Measurements from ENCODE around the gene PIK3C3. TPM values are rescaled to one million over a fixed set of nuclear protein-coding genes. Genes with fewer than 3 reads are reported as not detected.

Gene PIK3C3
- total RNA-seq, 4 donors from 2014 or later, result 61.3 to 77.4 (median 72.5) TPM

GRCh38 chr18:42113529-42114191 is 158.6 kb downstream of the PIK3C3 start:
- no peak for DNase-seq
- intact Hi-C loops (cut with DNase I), result no loop called here
- Histone ChIP-seq H3K27me3 (no peaks in the 10 kb centered on the region), H3K4me1 (peaks cover 0 to 6% of the 10 kb centered on the region in 2 donors), H3K9me3 (no peaks in the 10 kb centered on the region), H3K36me3 (no peaks in the 10 kb centered on the region), H3K4me3 (replicated peaks in 1 of 3) (no peak overlapping the region), H3K27ac (peak overlapping the region in 1 of 3 donors; percentile 25)
- TF ChIP-seq CTCF (IDR thresholded peaks at IDR 0.05), result no peak
- TF ChIP-seq POLR2A (IDR thresholded peaks at IDR 0.05), result no peak
- 72 to 73% methylated on average over 5 of the region's 5 CpGs for WGBS, 2 donors

GRCh38 chr18:42114310-42114943 is 159.4 kb downstream of the PIK3C3 start:
- WGBS, 2 donors, result 19 to 25% methylated on average over 7 of the region's 7 CpGs
- no peaks in the 10 kb centered on the region for H3K27me3 ChIP-seq
- DNase-seq, result peak; percentile 64 to 76
- no peaks in the 10 kb centered on the region for H3K9me3 ChIP-seq
- peaks cover 0 to 6% of the 10 kb centered on the region in 2 donors for H3K4me1 ChIP-seq
- H3K4me3 ChIP-seq (replicated peaks in 1 of 3), result no peak overlapping the region
- intact Hi-C loops (cut with DNase I), result no loop called here
- TF ChIP-seq CTCF (IDR thresholded peaks at IDR 0.05), result peak; percentile 74 to 98 (median 88)
- no peak for TF ChIP-seq POLR2A (IDR thresholded peaks at IDR 0.05)
- no peaks in the 10 kb centered on the region for H3K36me3 ChIP-seq
- H3K27ac ChIP-seq, result no peak overlapping the region

DNA sequence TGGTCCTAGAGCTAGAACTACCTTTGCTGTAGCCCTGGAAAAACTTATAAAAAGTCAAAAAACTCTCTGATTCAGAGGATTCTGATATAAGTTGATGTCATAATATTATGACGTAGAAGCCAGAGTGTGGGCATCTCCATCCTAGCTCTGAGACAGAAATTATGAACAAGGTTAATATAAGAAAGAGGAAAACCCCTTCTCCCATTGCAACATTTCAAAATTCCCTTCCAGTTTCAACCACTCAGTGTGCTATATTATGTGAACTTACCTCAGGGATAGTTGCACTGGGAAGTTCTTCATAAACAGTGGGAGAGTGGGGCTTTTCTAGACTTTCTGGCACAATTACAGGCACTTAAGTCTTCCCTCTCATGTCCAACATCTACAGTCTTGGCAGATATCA is 171.6 kb downstream of the PIK3C3 start:
- WGBS, 2 donors, result 95 to 97% methylated on average over 1 of the region's 1 CpG
- no peaks in the 10 kb centered on the region for H3K9me3 ChIP-seq
- DNase-seq, result no peak
- H3K4me1 ChIP-seq, result no peaks in the 10 kb centered on the region
- H3K27ac ChIP-seq, result no peak overlapping the region
- TF ChIP-seq POLR2A (IDR thresholded peaks at IDR 0.05) (no peak), CTCF (IDR thresholded peaks at IDR 0.05) (no peak)
- H3K36me3 ChIP-seq, result no peaks in the 10 kb centered on the region
- intact Hi-C loops (cut with DNase I), result no loop called here
- H3K4me3 ChIP-seq (replicated peaks in 1 of 3), result no peak overlapping the region
- no peaks in the 10 kb centered on the region for H3K27me3 ChIP-seq

DNA sequence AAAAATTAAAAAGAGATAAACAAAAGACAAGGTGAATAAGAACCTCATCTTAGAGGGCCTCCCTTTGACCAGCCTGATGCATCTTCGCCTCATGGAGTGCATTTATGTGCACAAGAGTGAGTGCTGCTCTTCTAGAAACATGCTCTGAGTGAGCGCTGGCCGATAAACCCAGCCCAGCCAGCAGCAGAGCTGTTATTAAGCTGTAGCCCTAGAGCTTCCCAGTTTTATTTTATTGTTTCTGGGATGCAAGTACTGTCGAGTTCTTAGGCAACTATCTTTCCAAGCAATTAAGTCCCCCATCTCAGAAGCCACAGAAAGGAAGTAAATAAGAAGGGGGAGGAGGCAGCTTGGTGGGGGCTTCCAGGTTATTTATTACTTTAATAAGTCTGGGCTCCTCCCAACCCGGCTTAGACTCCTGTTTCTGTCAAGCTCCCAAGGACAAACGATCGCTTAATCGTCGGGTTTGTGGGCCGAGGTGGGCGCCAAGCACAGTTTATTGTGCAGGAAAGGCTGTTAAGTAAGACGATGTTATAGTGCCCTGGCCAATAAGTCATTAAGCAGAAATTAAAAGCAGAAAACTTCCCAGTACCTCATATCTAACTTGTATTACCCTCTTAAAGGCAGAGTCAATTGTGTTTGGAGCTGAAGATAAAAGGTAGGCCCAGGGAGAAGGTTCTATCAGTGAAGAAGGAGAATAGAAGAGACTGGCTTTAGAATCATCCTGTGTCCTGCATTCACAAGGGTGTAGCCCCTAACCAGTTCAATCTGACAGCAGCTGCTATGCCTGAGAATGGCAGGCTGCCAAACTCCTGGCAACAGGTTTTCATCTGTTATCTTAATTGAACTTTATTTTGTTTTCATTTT is 176.3 kb downstream of the PIK3C3 start:
- no peaks in the 10 kb centered on the region for H3K27me3 ChIP-seq
- intact Hi-C loops (cut with DNase I), result no loop called here
- no peaks in the 10 kb centered on the region for H3K4me1 ChIP-seq
- no peaks in the 10 kb centered on the region for H3K9me3 ChIP-seq
- DNase-seq, result peak; percentile 38 to 64
- WGBS, 2 donors, result 78 to 79% methylated on average over 12 of the region's 12 CpGs
- H3K27ac ChIP-seq, result no peak overlapping the region
- H3K4me3 ChIP-seq (replicated peaks in 1 of 3), result no peak overlapping the region
- H3K36me3 ChIP-seq, result no peaks in the 10 kb centered on the region
- TF ChIP-seq POLR2A (IDR thresholded peaks at IDR 0.05), result no peak
- TF ChIP-seq CTCF (IDR thresholded peaks at IDR 0.05), result no peak

DNA sequence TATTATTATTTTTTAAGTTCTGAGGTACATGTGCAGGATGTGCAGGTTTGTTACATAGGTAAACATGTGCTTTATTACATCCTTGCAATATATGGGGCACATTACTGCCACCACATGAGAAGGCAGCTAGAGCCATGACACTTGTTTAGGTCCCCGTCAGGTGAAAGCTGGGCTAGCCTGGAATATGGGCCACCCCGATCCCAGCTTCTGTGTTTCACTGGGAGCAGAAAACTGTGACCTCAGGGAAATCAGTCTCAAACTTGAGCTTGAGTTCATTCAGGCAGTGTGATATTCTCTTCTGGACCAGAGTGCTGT is 176.9 kb downstream of the PIK3C3 start:
- no peak overlapping the region for H3K27ac ChIP-seq
- TF ChIP-seq POLR2A (IDR thresholded peaks at IDR 0.05), result no peak
- TF ChIP-seq CTCF (IDR thresholded peaks at IDR 0.05), result no peak
- WGBS, 2 donors, result 91 to 94% methylated on average over 2 of the region's 2 CpGs
- intact Hi-C loops (cut with DNase I), result no loop called here
- H3K27me3 ChIP-seq, result no peaks in the 10 kb centered on the region
- no peak for DNase-seq
- no peaks in the 10 kb centered on the region for H3K4me1 ChIP-seq
- no peak overlapping the region for H3K4me3 ChIP-seq (replicated peaks in 1 of 3)
- H3K9me3 ChIP-seq, result no peaks in the 10 kb centered on the region
- no peaks in the 10 kb centered on the region for H3K36me3 ChIP-seq
